DND-41 (cell line): Measurements from ENCODE around the gene DPH6.
"Not testable (repeated sequence)": the region's sequence is repeated elsewhere in the genome, so short reads cannot be mapped to it uniquely, and the experiment has no call there.

Source experiments
- ATAC-seq: fragments of 200-7000 bp; cut with Tn5 transposase; 3 replicates; pipeline ENCODE4 v1.9.1; 2021; ENCODE audit warnings: low read depth; ENCODE audit not compliant: insufficient read depth
- DNase-seq: peaks from one replicate; pipeline ENCODE4 v3.0.0-alpha.2; 2020
- H2AFZ ChIP-seq: 2 replicates; pipeline ENCODE4 v1.6.0; 2012; ENCODE audit warnings: low read depth, low read length
- H3K27ac ChIP-seq: 2 replicates; pipeline ENCODE4 v1.5.1; 2012; ENCODE audit warnings: low read length, inconsistent platforms
- H3K27me3 ChIP-seq: fragments of 200-600 bp; sonication (generic); 2 replicates; pipeline ENCODE4 v1.6.0; 2012; ENCODE audit warnings: low read length, mild to moderate bottlenecking, inconsistent platforms; ENCODE audit not compliant: insufficient read depth, poor library complexity
- H3K36me3 ChIP-seq: 2 replicates; pipeline ENCODE4 v1.5.1; 2012; ENCODE audit warnings: low read length, inconsistent platforms; ENCODE audit not compliant: insufficient read depth
- H3K4me1 ChIP-seq: 2 replicates; pipeline ENCODE4 v1.5.1; 2012; ENCODE audit warnings: mild to moderate bottlenecking, low read length; ENCODE audit not compliant: insufficient read depth
- H3K4me2 ChIP-seq: 2 replicates; pipeline ENCODE4 v1.6.0; 2012; ENCODE audit warnings: mild to moderate bottlenecking, moderate library complexity, low read length, inconsistent platforms; ENCODE audit not compliant: insufficient read depth
- H3K4me3 ChIP-seq, 2 experiments: fragments of 200-600 bp in 1 of 2; shearing (Covaris generic) in 1 of 2; 2 replicates each; pipeline ENCODE4 v1.5.1; 2012 to 2016; ENCODE audit warnings: inconsistent platforms in 2 of 2, low read length in 2 of 2, mild to moderate bottlenecking in 2 of 2, low read depth in 1 of 2, moderate library complexity in 1 of 2
- H3K79me2 ChIP-seq: 2 replicates; pipeline ENCODE4 v1.6.0; 2012; ENCODE audit warnings: low read length, inconsistent platforms; ENCODE audit not compliant: insufficient read depth
- H3K9ac ChIP-seq: 2 replicates; pipeline ENCODE4 v1.6.0; 2012; ENCODE audit warnings: low read depth, mild to moderate bottlenecking, inconsistent platforms, low read length, moderate library complexity
- H3K9me3 ChIP-seq: 2 replicates; pipeline ENCODE4 v1.5.1; 2012; ENCODE audit warnings: low read length, moderate library complexity, mild to moderate bottlenecking, inconsistent platforms; ENCODE audit not compliant: insufficient read depth, severe bottlenecking
- H4K20me1 ChIP-seq: 2 replicates; pipeline ENCODE4 v1.6.0; 2012; ENCODE audit warnings: low read length; ENCODE audit not compliant: insufficient read depth
- CTCF ChIP-seq: IDR thresholded peaks from 2 replicates; pipeline ENCODE4 v1.5.1; 2012; ENCODE audit warnings: borderline replicate concordance, low read length, moderate library complexity, mild to moderate bottlenecking; ENCODE audit not compliant: poor library complexity, severe bottlenecking; ENCODE audit errors: extremely low read depth
- EZH2 ChIP-seq: IDR thresholded peaks from 3 replicates; pipeline ENCODE4 v1.6.1; 2012; ENCODE audit warnings: borderline replicate concordance, low read depth, mild to moderate bottlenecking, moderate library complexity, low read length, inconsistent platforms; ENCODE audit not compliant: severe bottlenecking

Gene DPH6

GRCh38 chr15:35545824-35546510, at the start of gene DPH6:
Gene DPH6 (minus strand): TSS chr15:35546165. CDS start chr15:35546141, 24 bp downstream.
- no peaks in the 10 kb centered on the region for H3K27me3 ChIP-seq

GRCh38 chr15:35595656-35596055, 49.7 kb upstream of the DPH6 start:
- Histone ChIP-seq H2AFZ (no peak overlapping the region), H3K9ac (no peak overlapping the region), H3K27ac (no peak overlapping the region), H3K4me3 (no peak overlapping the region), H4K20me1 (no peaks in the 10 kb centered on the region), H3K79me2 (no peaks in the 10 kb centered on the region), H3K4me2 (no peak overlapping the region), H3K4me1 (no peaks in the 10 kb centered on the region), H3K9me3 (no peaks in the 10 kb centered on the region), H3K36me3 (no peaks in the 10 kb centered on the region), H3K27me3 (no peaks in the 10 kb centered on the region)
- TF ChIP-seq CTCF = no peak
- TF ChIP-seq EZH2 = no peak
- DNase-seq (no peak), ATAC-seq (no peak)

More at GRCh38 chr15:35545824-35546510, at the start of gene DPH6:
- Histone ChIP-seq H3K9me3 (no peaks in the 10 kb centered on the region), H3K9ac (peak within 1 kb of the TSS; percentile 90), H3K4me2 (peak within 1 kb of the TSS; percentile 80), H4K20me1 (no peaks in the 10 kb centered on the region), H3K79me2 (peaks cover 3% of the 10 kb centered on the region; the same call in 1 of the 2 replicates), H2AFZ (peak within 1 kb of the TSS; percentile 99), H3K4me1 (peaks cover 23% of the 10 kb centered on the region), H3K4me3 (peak within 1 kb of the TSS; percentile 53 to 88), H3K27ac (peak within 1 kb of the TSS; percentile 98), H3K36me3 (no peaks in the 10 kb centered on the region)
- no peak for TF ChIP-seq CTCF
- TF ChIP-seq EZH2 = no peak
- DNase-seq (peak; percentile 84), ATAC-seq (peak; percentile 91)

- not testable (repeated sequence) for H3K79me2 ChIP-seq, H4K20me1 ChIP-seq, H3K9ac ChIP-seq, H2AFZ ChIP-seq, H3K27ac ChIP-seq, H3K9me3 ChIP-seq, ATAC-seq, H3K4me2 ChIP-seq, H3K27me3 ChIP-seq, H3K4me3 ChIP-seq, DNase-seq, H3K36me3 ChIP-seq, H3K4me1 ChIP-seq
Observed at GRCh38 chr15:35591987-35592386, 46.0 kb upstream of the DPH6 start.

GRCh38 chr15:35583863-35584528, 38.0 kb upstream of the DPH6 start:
- Histone ChIP-seq H4K20me1 (no peaks in the 10 kb centered on the region), H3K4me3 (no peak overlapping the region), H3K9ac (no peak overlapping the region), H3K9me3 (no peaks in the 10 kb centered on the region), H3K79me2 (no peaks in the 10 kb centered on the region), H3K36me3 (no peaks in the 10 kb centered on the region), H2AFZ (no peak overlapping the region), H3K27ac (no peak overlapping the region), H3K27me3 (peaks cover 3% of the 10 kb centered on the region), H3K4me2 (no peak overlapping the region), H3K4me1 (no peaks in the 10 kb centered on the region)
- DNase-seq = no peak
- no peak for ATAC-seq
- TF ChIP-seq EZH2 = no peak
- no peak for TF ChIP-seq CTCF
